Small intestine (tissue), 7 donors: ENCODE data around the gene HMCN2. TPM values are rescaled to one million over a fixed set of nuclear protein-coding genes. Genes with fewer than 3 reads are reported as not detected.

Experiments used
- DNase-seq, 2 donors: peaks; one replicate each; pipeline versions ENCODE4 v3.0.0 to v3.0.0-alpha.2; 2013
- FAIRE-seq: peaks from 2 replicates; lab custom pipeline; 2012; peaks lifted over from hg19 to GRCh38; lab: Jason Lieb, UNC
- H3K27ac ChIP-seq, 3 donors: one replicate each; pipeline ENCODE4 v1.5.1; 2013; ENCODE audit warnings: low read length in 2 of 3, mild to moderate bottlenecking in 2 of 3, control low read depth in 1 of 3, inconsistent platforms in 1 of 3, low read depth in 1 of 3, moderate library complexity in 1 of 3
- H3K27me3 ChIP-seq, 3 donors: one replicate each; pipeline ENCODE4 v1.6.1; 2013; ENCODE audit warnings: low read length in 3 of 3, inconsistent platforms in 1 of 3; ENCODE audit not compliant: control insufficient read depth in 3 of 3, insufficient read depth in 3 of 3
- H3K36me3 ChIP-seq, 3 donors: one replicate each; pipeline ENCODE4 v1.6.1; 2013; ENCODE audit warnings: low read length in 3 of 3, inconsistent platforms in 1 of 3, low read depth in 1 of 3, mild to moderate bottlenecking in 1 of 3, moderate library complexity in 1 of 3; ENCODE audit not compliant: control insufficient read depth in 3 of 3, insufficient read depth in 2 of 3
- H3K4me1 ChIP-seq, 3 donors: one replicate each; pipeline ENCODE4 v1.6.1; 2013; ENCODE audit warnings: low read length in 2 of 3, inconsistent platforms in 1 of 3, low read depth in 1 of 3, mild to moderate bottlenecking in 1 of 3, moderate library complexity in 1 of 3; ENCODE audit not compliant: control insufficient read depth in 3 of 3, insufficient read depth in 2 of 3
- H3K4me3 ChIP-seq, 3 donors: one replicate each; pipeline ENCODE4 v1.5.1; 2013; ENCODE audit warnings: low read length in 3 of 3, control low read depth in 1 of 3, inconsistent platforms in 1 of 3, low read depth in 1 of 3, mild to moderate bottlenecking in 1 of 3, moderate library complexity in 1 of 3
- H3K9me3 ChIP-seq, 2 donors: one replicate each; pipeline ENCODE4 v1.6.1; 2013; ENCODE audit warnings: low read depth in 1 of 2, low read length in 1 of 2; ENCODE audit not compliant: control insufficient read depth in 2 of 2, insufficient read depth in 1 of 2
- WGBS, 3 donors: extraction: QIAGEN DNeasy Blood & Tissue Kit; methylation state at CpG; one replicate each; pipeline ENCODE4 v1.1.7; 2013; 5-methylcytosine and 5-hydroxymethylcytosine counted together
- polyA plus RNA-seq, 4 donors: library from polyadenylated mRNA; stranded (reverse) in 3 of 4; unstranded in 1 of 4; fragments of 200-250 nt in 3 of 4; fragments of 120-200 nt in 1 of 4; gene quantifications; one replicate each; pipeline versions ENCODE4 v1.2.1 to v1.2.3, GENCODE V29; 2013
- donor health status: healthy with polysubstance abuse.
- donor health status: control.
- donor health status: control.
- donor health status: Bipolar disorder and iron deficiency.
- donor health status: healthy.

HMCN2 gene
- polyA plus RNA-seq, 4 donors = 1.1 to 19.4 (median 10.6) TPM; not detected in 1

GRCh38 chr9:130448771-130449603, 183.4 kb downstream of the HMCN2 start:
- Histone ChIP-seq H3K36me3 (peaks cover 0 to 76% (median 0%) of the 10 kb centered on the region in 3 donors), H3K4me1 (peaks cover 11 to 90% (median 12%) of the 10 kb centered on the region in 3 donors), H3K27ac (peak overlapping the region in 1 of 3 donors; percentile 93), H3K27me3 (no peaks in the 10 kb centered on the region), H3K4me3 (no peak overlapping the region), H3K9me3 (no peaks in the 10 kb centered on the region)
- FAIRE-seq (no peak), DNase-seq (no peak)
- 85 to 91% (median 86%) methylated on average over 10 of the region's 10 CpGs for WGBS, 3 donors

DNA sequence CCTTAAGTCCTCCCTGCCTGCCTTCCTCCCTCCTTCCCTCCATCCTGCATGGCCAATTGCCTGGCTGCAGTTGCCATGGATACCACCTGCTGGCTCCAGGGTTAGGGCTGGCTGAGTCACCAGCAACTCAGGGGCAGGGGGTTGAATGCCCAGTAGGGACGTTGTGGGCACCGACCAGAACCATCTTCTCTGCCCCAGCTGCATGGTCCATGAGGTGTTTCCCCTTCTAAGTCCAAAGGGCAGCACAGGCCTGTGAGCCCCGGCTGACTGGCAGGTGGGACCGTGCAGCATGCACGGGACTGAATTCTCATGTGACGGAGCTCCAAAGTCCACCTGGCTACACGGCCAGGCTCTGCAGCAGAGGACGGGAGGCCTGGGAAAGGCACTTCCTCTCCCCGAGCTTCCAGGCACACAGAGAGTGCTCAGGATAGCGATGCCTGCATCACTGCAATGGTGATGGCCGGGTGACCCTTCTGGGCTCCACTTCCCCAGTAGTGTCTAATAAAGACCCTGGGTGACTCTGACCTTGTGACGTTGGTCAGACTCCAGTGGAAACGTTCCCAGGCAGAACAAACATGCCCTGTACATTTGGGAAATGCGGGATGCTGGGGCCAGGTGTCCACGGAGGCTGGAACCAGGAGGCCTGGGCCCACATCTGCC, 184.9 kb downstream of the HMCN2 start:
- peak; percentile 97 to 98 for DNase-seq
- Histone ChIP-seq H3K27ac (peak overlapping the region; percentile 63 to 93 (median 73)), H3K36me3 (peaks cover 0 to 83% (median 0%) of the 10 kb centered on the region in 3 donors), H3K4me1 (peaks cover 11 to 84% (median 12%) of the 10 kb centered on the region in 3 donors), H3K9me3 (no peaks in the 10 kb centered on the region), H3K4me3 (no peak overlapping the region), H3K27me3 (no peaks in the 10 kb centered on the region)
- no peak for FAIRE-seq
- 15 to 54% (median 34%) methylated on average over 15 of the region's 15 CpGs for WGBS, 3 donors

DNA sequence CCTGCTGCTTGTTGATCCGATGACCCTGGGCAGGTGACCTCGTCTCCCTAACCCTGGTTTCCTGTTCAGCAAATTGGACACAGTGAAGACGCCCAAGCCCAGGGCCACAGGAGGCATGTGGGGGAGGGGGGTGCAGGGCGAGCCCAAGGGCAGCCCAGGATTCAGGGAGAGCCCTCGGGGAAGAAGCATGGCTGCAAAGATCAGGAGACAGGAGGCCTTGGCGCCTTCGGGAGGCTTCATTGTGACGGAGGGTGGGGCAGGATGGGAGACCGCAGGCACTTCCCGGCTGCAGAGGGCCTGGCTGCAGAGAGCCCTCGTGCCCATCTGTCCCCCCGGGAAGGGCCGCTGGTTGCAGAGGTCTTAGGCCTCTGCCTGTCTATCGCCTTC, 185.4 kb downstream of the HMCN2 start:
- no peak for FAIRE-seq
- peak in 1 of 2 donors; percentile 22 for DNase-seq
- Histone ChIP-seq H3K27ac (peak overlapping the region; percentile 63 to 93 (median 73)), H3K36me3 (peaks cover 0 to 88% (median 0%) of the 10 kb centered on the region in 3 donors), H3K4me1 (peaks cover 11 to 78% (median 12%) of the 10 kb centered on the region in 3 donors), H3K9me3 (no peaks in the 10 kb centered on the region), H3K27me3 (no peaks in the 10 kb centered on the region), H3K4me3 (no peak overlapping the region)
- 9 to 40% (median 25%) methylated on average over 13 to 14 of the region's 14 CpGs for WGBS, 3 donors

DNA sequence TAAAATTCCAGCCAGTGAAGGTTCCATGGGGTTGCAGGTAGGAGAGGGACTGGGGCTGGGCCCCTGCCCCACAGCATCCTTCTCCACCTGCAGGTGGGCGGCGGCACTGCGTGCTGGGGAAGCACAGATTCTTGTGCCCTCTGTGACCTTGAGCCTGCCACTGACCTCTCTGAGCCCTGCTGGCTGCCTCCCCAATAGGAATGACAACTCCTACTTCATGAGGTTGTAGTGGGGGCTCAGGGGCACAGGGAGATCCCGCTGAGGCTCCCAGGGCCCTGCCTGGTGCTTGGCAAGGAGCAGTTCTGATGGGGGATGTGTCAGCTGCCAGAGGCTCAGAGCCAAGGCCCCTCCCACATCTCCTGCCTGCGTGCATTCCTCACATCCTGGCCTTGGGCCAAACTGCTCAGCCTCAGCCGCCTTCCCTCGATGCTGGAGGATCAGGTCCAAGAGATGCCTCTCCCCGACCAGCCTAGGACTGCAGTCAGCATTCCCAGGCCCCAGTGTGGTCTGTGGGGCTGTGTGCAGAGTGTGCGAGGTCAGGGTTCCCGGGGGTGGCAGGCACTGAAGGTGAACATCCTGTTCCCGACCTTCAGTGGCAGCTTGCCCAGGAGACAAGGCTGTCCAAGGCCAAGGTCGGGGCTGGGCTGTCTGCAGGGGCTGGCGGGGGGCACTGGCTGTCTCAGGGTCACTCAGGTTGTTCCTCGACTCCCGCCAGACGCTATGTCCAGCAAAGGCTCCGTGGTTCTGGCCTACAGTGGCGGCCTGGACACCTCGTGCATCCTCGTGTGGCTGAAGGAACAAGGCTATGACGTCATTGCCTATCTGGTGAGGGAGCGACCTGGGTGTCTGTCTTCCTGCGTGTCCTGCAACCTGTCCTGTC, 186.2 kb downstream of the HMCN2 start:
- Histone ChIP-seq H3K4me1 (peaks cover 8 to 72% (median 11%) of the 10 kb centered on the region in 3 donors), H3K36me3 (peaks cover 0 to 87% (median 0%) of the 10 kb centered on the region in 3 donors), H3K4me3 (no peak overlapping the region), H3K27me3 (no peaks in the 10 kb centered on the region), H3K9me3 (no peaks in the 10 kb centered on the region), H3K27ac (peak overlapping the region; percentile 37 to 93 (median 62))
- 10 to 28% (median 23%) methylated on average over 23 of the region's 23 CpGs for WGBS, 3 donors
- FAIRE-seq (no peak), DNase-seq (peak; percentile 93 to 94)

DNA sequence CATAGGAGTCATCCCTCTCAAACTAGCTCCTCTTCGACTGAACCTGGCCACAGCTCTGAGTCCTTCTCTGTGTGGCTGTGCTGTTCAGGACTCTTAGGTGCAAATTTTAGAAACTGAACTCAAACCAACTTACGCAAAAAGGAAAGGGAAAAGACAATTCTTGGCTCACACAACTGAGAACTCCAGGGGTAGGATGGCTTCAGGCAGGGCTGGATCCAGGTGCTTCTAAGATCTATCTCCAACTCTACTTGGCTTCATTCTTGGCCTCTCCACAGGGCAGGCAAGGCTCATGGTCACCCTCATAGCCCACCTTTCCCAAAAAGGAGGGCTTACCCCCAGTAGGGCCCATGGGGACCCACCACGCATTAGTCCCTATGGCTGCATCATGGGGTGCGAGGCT, 187.3 kb downstream of the HMCN2 start:
- no peaks in the 10 kb centered on the region for H3K9me3 ChIP-seq
- no peak overlapping the region for H3K4me3 ChIP-seq
- H3K4me1 ChIP-seq = peaks cover 6 to 61% (median 11%) of the 10 kb centered on the region in 3 donors
- peaks cover 0 to 83% (median 0%) of the 10 kb centered on the region in 3 donors for H3K36me3 ChIP-seq
- H3K27me3 ChIP-seq = no peaks in the 10 kb centered on the region
- no peak overlapping the region for H3K27ac ChIP-seq
- FAIRE-seq = no peak
- WGBS, 3 donors = 88 to 96% (median 91%) methylated on average over 4 of the region's 4 CpGs
- no peak for DNase-seq

DNA sequence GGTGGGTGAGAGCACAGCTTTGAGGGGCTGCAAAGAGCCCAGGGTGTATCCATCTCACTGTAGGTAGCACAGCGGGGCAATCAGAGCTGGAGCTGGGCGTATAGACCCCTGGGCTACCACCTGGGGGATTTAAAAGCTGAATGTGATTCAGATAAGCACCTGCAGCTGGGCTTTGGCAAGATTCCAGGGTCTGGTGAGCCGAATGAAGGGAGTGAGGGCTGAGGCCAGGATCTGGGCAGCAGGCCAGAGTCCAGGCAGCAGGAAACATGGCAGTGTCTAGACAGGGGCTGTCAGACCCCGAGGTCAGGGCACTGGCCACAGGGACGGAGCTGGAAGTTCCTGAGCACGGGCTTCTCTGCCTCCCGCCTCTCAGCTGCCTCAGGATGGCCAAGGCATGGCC, 187.9 kb downstream of the HMCN2 start:
- DNase-seq (peak; percentile 55 to 61), FAIRE-seq (no peak)
- peak overlapping the region in 1 of 3 donors; percentile 40 for H3K27ac ChIP-seq
- H3K4me1 ChIP-seq = peaks cover 6 to 55% (median 11%) of the 10 kb centered on the region in 3 donors
- no peaks in the 10 kb centered on the region for H3K27me3 ChIP-seq
- WGBS, 3 donors = 17 to 39% (median 21%) methylated on average over 7 of the region's 7 CpGs
- no peak overlapping the region for H3K4me3 ChIP-seq
- H3K36me3 ChIP-seq = peaks cover 0 to 84% (median 0%) of the 10 kb centered on the region in 3 donors
- no peaks in the 10 kb centered on the region for H3K9me3 ChIP-seq

DNA sequence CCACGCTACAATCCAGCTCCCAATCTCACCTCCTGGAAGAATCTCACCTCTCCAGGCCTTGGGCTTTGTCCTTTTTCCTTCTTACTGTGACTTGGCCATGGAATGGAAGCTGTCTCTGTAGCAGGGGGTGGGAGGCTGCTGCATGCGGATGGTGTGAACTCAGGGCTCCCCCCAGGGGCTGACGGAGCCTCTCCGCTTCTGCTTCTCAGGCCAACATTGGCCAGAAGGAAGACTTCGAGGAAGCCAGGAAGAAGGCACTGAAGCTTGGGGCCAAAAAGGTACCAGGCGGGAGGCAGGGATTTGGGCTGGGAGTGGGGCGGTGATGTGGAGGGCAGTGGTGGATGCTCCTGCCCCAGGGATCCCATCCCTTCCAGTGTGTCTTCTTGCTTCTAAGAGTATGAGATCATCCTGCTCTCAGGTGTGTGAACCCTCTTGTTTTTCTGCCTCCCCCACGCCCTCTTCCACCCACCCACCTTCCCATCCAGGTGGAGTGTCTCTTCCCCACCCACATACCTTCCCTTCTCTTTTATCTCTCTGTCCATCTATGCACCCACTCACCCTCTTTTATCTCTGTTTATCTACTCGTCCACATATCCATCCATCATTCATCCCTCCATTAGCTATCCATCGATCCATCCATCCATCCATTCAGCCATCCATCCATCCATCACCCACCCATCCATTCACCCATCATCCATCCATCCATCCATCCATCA, 188.7 kb downstream of the HMCN2 start:
- H3K27ac ChIP-seq = peak overlapping the region in 1 of 3 donors; percentile 40
- DNase-seq (no peak), FAIRE-seq (no peak)
- no peaks in the 10 kb centered on the region for H3K27me3 ChIP-seq
- H3K36me3 ChIP-seq = peaks cover 0 to 84% (median 0%) of the 10 kb centered on the region in 3 donors
- peaks cover 6 to 55% (median 11%) of the 10 kb centered on the region in 3 donors for H3K4me1 ChIP-seq
- no peak overlapping the region for H3K4me3 ChIP-seq
- H3K9me3 ChIP-seq = no peaks in the 10 kb centered on the region
- WGBS, 3 donors = 89 to 92% (median 92%) methylated on average over 10 of the region's 10 CpGs
